Caco-2 (cell line): ENCODE results near the gene UBE2O. TPM values are rescaled to one million over a fixed set of nuclear protein-coding genes. Genes with fewer than 3 reads are reported as not detected.
A peak's percentile ranks its signal among the peaks of the same experiment; 100 is the strongest.

Experiments used
- BruUV-seq: library from RNA; stranded (reverse); fragments of 400-500 nt; replicated peaks from 2 replicates; lab custom pipeline; 2021; lab: Mats Ljungman, UMichigan
- CTCF ChIA-PET: fragments of 300-600 bp; sonication (Branson Sonifier 250); formaldehyde crosslinking; loops from one replicate; lab custom pipeline; 2022; ENCODE audit warnings: antibody characterized with exemption; lab: Charles Lee
- POLR2A ChIA-PET: fragments of 300-600 bp; sonication (Branson Sonifier 250); formaldehyde crosslinking; loops from one replicate; lab custom pipeline; 2022; ENCODE audit warnings: antibody characterized with exemption; lab: Charles Lee
- DNase-seq, 2 experiments: peaks; one replicate each; pipeline versions ENCODE4 v3.0.0 to v3.0.0-alpha.2; 2020 to 2022
- H3K27me3 ChIP-seq: replicated peaks from 2 replicates; pipeline ENCODE4 v1.6.0; 2011; ENCODE audit warnings: low read length; ENCODE audit not compliant: control insufficient read depth, insufficient read depth
- H3K36me3 ChIP-seq: 2 replicates; pipeline ENCODE4 v1.5.1; 2011; ENCODE audit warnings: low read length; ENCODE audit not compliant: control insufficient read depth, insufficient read depth
- H3K4me1 ChIP-seq: fragments of 250-450 bp; sonication (Bioruptor Pico); 2 replicates; pipeline ENCODE4 v1.5.1; 2020; ENCODE audit warnings: mild to moderate bottlenecking
- H3K4me3 ChIP-seq: 2 replicates; pipeline ENCODE4 v1.5.1; 2011; ENCODE audit warnings: low read depth, mild to moderate bottlenecking, control low read depth, low read length
- H3K9me3 ChIP-seq: fragments of 250-450 bp; sonication (Bioruptor Pico); 2 replicates; pipeline ENCODE4 v1.5.1; 2020; ENCODE audit warnings: mild to moderate bottlenecking, moderate library complexity
- H3K27ac Mint-ChIP-seq: one replicate; pipeline ENCODE4 v1.8.0; 2022; ENCODE audit warnings: mixed read lengths; ENCODE audit not compliant: unreplicated experiment
- H3K27me3 Mint-ChIP-seq: one replicate; pipeline ENCODE4 v1.8.0; 2022; ENCODE audit warnings: mixed read lengths; ENCODE audit not compliant: insufficient read depth, unreplicated experiment
- H3K36me3 Mint-ChIP-seq: one replicate; pipeline ENCODE4 v1.8.0; 2022; ENCODE audit warnings: mild to moderate bottlenecking, mixed read lengths; ENCODE audit not compliant: insufficient read depth, unreplicated experiment
- H3K4me1 Mint-ChIP-seq: one replicate; pipeline ENCODE4 v1.8.0; 2022; ENCODE audit warnings: low read depth, mixed read lengths; ENCODE audit not compliant: unreplicated experiment
- H3K4me3 Mint-ChIP-seq: one replicate; pipeline ENCODE4 v1.8.0; 2022; ENCODE audit warnings: mild to moderate bottlenecking, moderate library complexity, mixed read lengths; ENCODE audit not compliant: unreplicated experiment
- H3K9me3 Mint-ChIP-seq: one replicate; pipeline ENCODE4 v1.8.0; 2022; ENCODE audit warnings: mixed read lengths; ENCODE audit not compliant: unreplicated experiment
- CTCF ChIP-seq, 2 experiments: fragments of 200-600 bp in 1 of 2; IDR thresholded peaks; 1 replicate in 1 of 2; 2 replicates in 1 of 2; pipeline versions ENCODE4 v1.5.1 to v1.8.0; 2011 to 2022; ENCODE audit warnings: antibody characterized with exemption in 1 of 2, control low read depth in 1 of 2, inconsistent platforms in 1 of 2, low read depth in 1 of 2, low read length in 1 of 2, mild to moderate bottlenecking in 1 of 2, moderate library complexity in 1 of 2; ENCODE audit not compliant: insufficient read depth in 1 of 2, severe bottlenecking in 1 of 2, unreplicated experiment in 1 of 2
- intact Hi-C: fragments of 100-400 bp; cut with micrococcal nuclease; formaldehyde crosslinking; loops from one replicate; pipeline ENCODE4 v1.10.0; 2022; ENCODE audit not compliant: unreplicated experiment
- total RNA-seq: library from RNA; stranded (reverse); gene quantifications from 2 replicates; pipeline ENCODE4 v1.2.3, GENCODE V29; 2022

The UBE2O gene
- total RNA-seq, 1 experiment from 2014 or later = 37.6 TPM

- no peaks in the 10 kb centered on the region for H3K27me3 ChIP-seq
- Mint-ChIP-seq H3K4me3 (no peak overlapping the region), H3K36me3 (peaks cover 7% of the 10 kb centered on the region), H3K27ac (peak overlapping the region; percentile 41), H3K4me1 (peaks cover 54% of the 10 kb centered on the region), H3K9me3 (no peaks in the 10 kb centered on the region), H3K27me3 (no peaks in the 10 kb centered on the region)
- no peak for TF ChIP-seq CTCF (IDR thresholded peaks at IDR 0.05; ENCODE audit: insufficient read depth in 1 of 2, low read depth in 1 of 2, low read length in 1 of 2, severe bottlenecking in 1 of 2, unreplicated experiment in 1 of 2)
- intact Hi-C loops = loop anchor here (5.0 kb wide), 1 partner anchor 115 kb away; no protein-coding TSS in a partner anchor
- DNase-seq = no peak
- ChIA-PET CTCF (interaction anchor here (0.5 kb wide), 1 partner anchor 71 kb away, joined by 8 read pairs; no protein-coding TSS in a partner anchor), POLR2A (no interaction called here)
- peaks cover 32% of the 10 kb centered on the region for H3K4me1 ChIP-seq
- no TSS peak for BruUV-seq
- no peak overlapping the region for H3K4me3 ChIP-seq
- no peaks in the 10 kb centered on the region for H3K36me3 ChIP-seq
- no peaks in the 10 kb centered on the region for H3K9me3 ChIP-seq
Observed at GRCh38 chr17:76442341-76443338, 10.3 kb downstream of the UBE2O start.

GRCh38 chr17:76441686-76442340, 11.1 kb downstream of the UBE2O start:
- Mint-ChIP-seq H3K9me3 (no peaks in the 10 kb centered on the region), H3K4me1 (peaks cover 50% of the 10 kb centered on the region), H3K27me3 (no peaks in the 10 kb centered on the region), H3K4me3 (no peak overlapping the region), H3K36me3 (peaks cover 7% of the 10 kb centered on the region), H3K27ac (peak overlapping the region; percentile 41)
- TF ChIP-seq CTCF (IDR thresholded peaks at IDR 0.05; ENCODE audit: insufficient read depth in 1 of 2, low read depth in 1 of 2, low read length in 1 of 2, severe bottlenecking in 1 of 2, unreplicated experiment in 1 of 2) = no peak
- DNase-seq = no peak
- BruUV-seq = no TSS peak
- Histone ChIP-seq H3K27me3 (no peaks in the 10 kb centered on the region), H3K9me3 (no peaks in the 10 kb centered on the region), H3K36me3 (no peaks in the 10 kb centered on the region), H3K4me1 (peaks cover 27% of the 10 kb centered on the region), H3K4me3 (no peak overlapping the region)
- ChIA-PET CTCF (interaction anchor here (0.5 kb wide), 1 partner anchor 71 kb away, joined by 8 read pairs; no protein-coding TSS in a partner anchor), POLR2A (no interaction called here)
- intact Hi-C loops = loop anchor here (5.0 kb wide), 1 partner anchor 115 kb away; no protein-coding TSS in a partner anchor

GRCh38 chr17:76440751-76441362, 12.1 kb downstream of the UBE2O start:
- Histone ChIP-seq H3K4me1 (peaks cover 20% of the 10 kb centered on the region), H3K9me3 (no peaks in the 10 kb centered on the region), H3K4me3 (no peak overlapping the region), H3K27me3 (no peaks in the 10 kb centered on the region), H3K36me3 (no peaks in the 10 kb centered on the region)
- H3K27ac Mint-ChIP-seq = no peak overlapping the region
- no TSS peak for BruUV-seq
- H3K9me3 Mint-ChIP-seq = no peaks in the 10 kb centered on the region
- H3K4me1 Mint-ChIP-seq = peaks cover 40% of the 10 kb centered on the region
- no peak for DNase-seq
- H3K4me3 Mint-ChIP-seq = no peak overlapping the region
- TF ChIP-seq CTCF (IDR thresholded peaks at IDR 0.05; ENCODE audit: insufficient read depth in 1 of 2, low read depth in 1 of 2, low read length in 1 of 2, severe bottlenecking in 1 of 2, unreplicated experiment in 1 of 2) = no peak
- H3K36me3 Mint-ChIP-seq = peaks cover 7% of the 10 kb centered on the region
- intact Hi-C loops = loop anchor here (5.0 kb wide), 1 partner anchor 114 kb away; no protein-coding TSS in a partner anchor
- POLR2A ChIA-PET = no interaction called here
- no peaks in the 10 kb centered on the region for H3K27me3 Mint-ChIP-seq
- CTCF ChIA-PET = no interaction called here
